Esophagus squamous epithelium (tissue), 4 donors: Measurements from ENCODE around the gene PCBD1.

Source experiments
- POLR2A ChIP-seq, 4 donors: fragments of 450-650 bp; IDR thresholded peaks; one replicate each; pipeline ENCODE4 v1.6.1; 2017; ENCODE audit warnings: antibody characterized with exemption in 4 of 4, mild to moderate bottlenecking in 4 of 4, moderate library complexity in 3 of 4
- TF ChIP-seq, protein P1 (sequence below), 6 experiments: fragments of 450-650 bp in 4 of 6; fragments of 200-600 bp in 2 of 6; sonication (generic) in 2 of 6; IDR thresholded peaks; one replicate each; pipeline ENCODE4 v1.5.1; 2016 to 2019; ENCODE audit warnings: antibody characterized with exemption in 6 of 6, mild to moderate bottlenecking in 4 of 6, moderate library complexity in 4 of 6

DNA sequence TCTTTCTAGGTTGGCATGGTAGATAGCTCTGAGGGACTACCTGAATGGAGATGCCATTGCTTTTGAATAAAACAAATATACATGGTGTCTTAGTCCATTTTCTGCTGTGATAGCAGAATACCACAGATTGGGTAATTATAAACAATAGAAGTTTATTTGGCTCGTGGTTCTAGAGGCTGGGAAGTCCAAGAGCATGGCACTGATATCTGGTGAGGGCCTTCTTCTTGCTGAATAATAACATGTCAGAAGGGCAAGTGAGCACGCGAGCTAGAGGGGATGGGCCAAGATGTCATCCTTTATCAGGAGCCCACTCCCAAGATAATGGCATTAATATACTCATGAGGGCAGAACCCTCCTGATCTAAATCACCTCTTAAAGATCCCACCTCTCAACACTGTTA, 50.7 kb downstream of the PCBD1 start:
- TF ChIP-seq, protein P1, sequence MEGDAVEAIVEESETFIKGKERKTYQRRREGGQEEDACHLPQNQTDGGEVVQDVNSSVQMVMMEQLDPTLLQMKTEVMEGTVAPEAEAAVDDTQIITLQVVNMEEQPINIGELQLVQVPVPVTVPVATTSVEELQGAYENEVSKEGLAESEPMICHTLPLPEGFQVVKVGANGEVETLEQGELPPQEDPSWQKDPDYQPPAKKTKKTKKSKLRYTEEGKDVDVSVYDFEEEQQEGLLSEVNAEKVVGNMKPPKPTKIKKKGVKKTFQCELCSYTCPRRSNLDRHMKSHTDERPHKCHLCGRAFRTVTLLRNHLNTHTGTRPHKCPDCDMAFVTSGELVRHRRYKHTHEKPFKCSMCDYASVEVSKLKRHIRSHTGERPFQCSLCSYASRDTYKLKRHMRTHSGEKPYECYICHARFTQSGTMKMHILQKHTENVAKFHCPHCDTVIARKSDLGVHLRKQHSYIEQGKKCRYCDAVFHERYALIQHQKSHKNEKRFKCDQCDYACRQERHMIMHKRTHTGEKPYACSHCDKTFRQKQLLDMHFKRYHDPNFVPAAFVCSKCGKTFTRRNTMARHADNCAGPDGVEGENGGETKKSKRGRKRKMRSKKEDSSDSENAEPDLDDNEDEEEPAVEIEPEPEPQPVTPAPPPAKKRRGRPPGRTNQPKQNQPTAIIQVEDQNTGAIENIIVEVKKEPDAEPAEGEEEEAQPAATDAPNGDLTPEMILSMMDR (IDR thresholded peaks at IDR 0.05) = no peak
- TF ChIP-seq POLR2A (IDR thresholded peaks at IDR 0.05) = no peak
